ENCODE results near the gene ZBTB7A. TPM values are rescaled to one million over a fixed set of nuclear protein-coding genes. Genes with fewer than 3 reads are reported as not detected.

ZBTB7A gene
- total RNA-seq, 1 donor, result 42.7 TPM

DNA sequence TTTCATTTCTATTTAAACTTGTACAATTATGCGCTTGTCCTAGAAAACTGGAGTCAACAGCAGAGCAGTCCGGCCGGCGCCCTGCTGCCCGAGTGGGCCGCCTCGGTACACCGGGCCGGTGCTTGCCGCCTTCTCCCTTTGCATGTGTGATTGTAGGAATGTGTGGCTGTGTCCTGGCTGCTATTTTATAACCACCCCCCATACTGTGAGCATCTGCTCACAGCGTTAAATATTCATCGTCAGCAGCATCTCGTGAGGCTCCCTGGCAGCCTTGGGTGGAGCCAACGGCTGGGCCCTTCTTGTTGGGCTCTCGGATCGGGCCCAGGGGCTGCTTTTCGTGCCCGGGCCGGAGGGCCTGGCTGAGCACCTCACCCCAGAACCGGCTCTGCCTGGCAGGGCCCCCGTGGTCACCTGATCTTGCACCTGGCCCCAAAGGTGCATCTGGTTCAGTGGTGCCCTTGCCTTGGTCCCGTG is 48.5 kb downstream of the ZBTB7A start:
- H3K79me2 ChIP-seq (ENCODE audit: insufficient read depth, low read length), result peaks cover 82% of the 10 kb centered on the region
- TF ChIP-seq, protein P1, sequence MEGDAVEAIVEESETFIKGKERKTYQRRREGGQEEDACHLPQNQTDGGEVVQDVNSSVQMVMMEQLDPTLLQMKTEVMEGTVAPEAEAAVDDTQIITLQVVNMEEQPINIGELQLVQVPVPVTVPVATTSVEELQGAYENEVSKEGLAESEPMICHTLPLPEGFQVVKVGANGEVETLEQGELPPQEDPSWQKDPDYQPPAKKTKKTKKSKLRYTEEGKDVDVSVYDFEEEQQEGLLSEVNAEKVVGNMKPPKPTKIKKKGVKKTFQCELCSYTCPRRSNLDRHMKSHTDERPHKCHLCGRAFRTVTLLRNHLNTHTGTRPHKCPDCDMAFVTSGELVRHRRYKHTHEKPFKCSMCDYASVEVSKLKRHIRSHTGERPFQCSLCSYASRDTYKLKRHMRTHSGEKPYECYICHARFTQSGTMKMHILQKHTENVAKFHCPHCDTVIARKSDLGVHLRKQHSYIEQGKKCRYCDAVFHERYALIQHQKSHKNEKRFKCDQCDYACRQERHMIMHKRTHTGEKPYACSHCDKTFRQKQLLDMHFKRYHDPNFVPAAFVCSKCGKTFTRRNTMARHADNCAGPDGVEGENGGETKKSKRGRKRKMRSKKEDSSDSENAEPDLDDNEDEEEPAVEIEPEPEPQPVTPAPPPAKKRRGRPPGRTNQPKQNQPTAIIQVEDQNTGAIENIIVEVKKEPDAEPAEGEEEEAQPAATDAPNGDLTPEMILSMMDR (IDR thresholded peaks at IDR 0.05; ENCODE audit: extremely low read depth, low read depth, low read length), result no peak
- H3K36me3 ChIP-seq (ENCODE audit: insufficient read depth, low read length), result peaks cover 19% of the 10 kb centered on the region
- no peaks in the 10 kb centered on the region for H3K9me3 ChIP-seq (ENCODE audit: low read depth, low read length)
- H2AFZ ChIP-seq (ENCODE audit: low read length), result no peak overlapping the region
- no peaks in the 10 kb centered on the region for H3K4me1 ChIP-seq (ENCODE audit: insufficient read depth, low read length)
- peaks cover 54% of the 10 kb centered on the region for H4K20me1 ChIP-seq (ENCODE audit: insufficient read depth, low read length)
- no peak overlapping the region for H3K27ac ChIP-seq (ENCODE audit: low read depth, low read length)
- H3K4me3 ChIP-seq (ENCODE audit: insufficient read depth, low read length), result no peak overlapping the region
- DNase-seq (ENCODE audit: insufficient read length, low spot score, missing footprints), result peak; percentile 47
- H3K4me2 ChIP-seq (ENCODE audit: insufficient read depth, low read length), result no peak overlapping the region
- no peaks in the 10 kb centered on the region for H3K27me3 ChIP-seq (ENCODE audit: insufficient read depth, low read length)

- peaks cover 88% of the 10 kb centered on the region for H3K79me2 ChIP-seq (ENCODE audit: insufficient read depth, low read length)
- H3K4me1 ChIP-seq (ENCODE audit: insufficient read depth, low read length), result no peaks in the 10 kb centered on the region
- no peaks in the 10 kb centered on the region for H3K9me3 ChIP-seq (ENCODE audit: low read depth, low read length)
- no peak overlapping the region for H2AFZ ChIP-seq (ENCODE audit: low read length)
- no peak overlapping the region for H3K27ac ChIP-seq (ENCODE audit: low read depth, low read length)
- H3K27me3 ChIP-seq (ENCODE audit: insufficient read depth, low read length), result no peaks in the 10 kb centered on the region
- H3K4me2 ChIP-seq (ENCODE audit: insufficient read depth, low read length), result no peak overlapping the region
- peaks cover 23% of the 10 kb centered on the region for H3K36me3 ChIP-seq (ENCODE audit: insufficient read depth, low read length)
- DNase-seq (ENCODE audit: insufficient read length, low spot score, missing footprints), result peak; percentile 74
- H4K20me1 ChIP-seq (ENCODE audit: insufficient read depth, low read length), result peaks cover 59% of the 10 kb centered on the region
- TF ChIP-seq, protein P1 (IDR thresholded peaks at IDR 0.05; ENCODE audit: extremely low read depth, low read depth, low read length), result no peak
- H3K4me3 ChIP-seq (ENCODE audit: insufficient read depth, low read length), result no peak overlapping the region
These were observed 49.6 kb downstream of the ZBTB7A start for GRCh38 chr19:4016903-4017638.

GRCh38 chr19:4016486-4016885 is 50.2 kb downstream of the ZBTB7A start:
- Histone ChIP-seq H3K4me1 (ENCODE audit: insufficient read depth, low read length) (no peaks in the 10 kb centered on the region), H3K27ac (ENCODE audit: low read depth, low read length) (no peak overlapping the region), H3K36me3 (ENCODE audit: insufficient read depth, low read length) (peaks cover 25% of the 10 kb centered on the region), H2AFZ (ENCODE audit: low read length) (no peak overlapping the region), H3K27me3 (ENCODE audit: insufficient read depth, low read length) (no peaks in the 10 kb centered on the region), H3K9me3 (ENCODE audit: low read depth, low read length) (no peaks in the 10 kb centered on the region), H4K20me1 (ENCODE audit: insufficient read depth, low read length) (peaks cover 59% of the 10 kb centered on the region), H3K79me2 (ENCODE audit: insufficient read depth, low read length) (peaks cover 88% of the 10 kb centered on the region), H3K4me2 (ENCODE audit: insufficient read depth, low read length) (no peak overlapping the region), H3K4me3 (ENCODE audit: insufficient read depth, low read length) (no peak overlapping the region)
- DNase-seq (ENCODE audit: insufficient read length, low spot score, missing footprints), result peak; percentile 82
- TF ChIP-seq, protein P1 (IDR thresholded peaks at IDR 0.05; ENCODE audit: extremely low read depth, low read depth, low read length), result no peak

GRCh38 chr19:4015705-4016402 is 50.8 kb downstream of the ZBTB7A start:
- DNase-seq (ENCODE audit: insufficient read length, low spot score, missing footprints), result peak; percentile 66
- H3K9me3 ChIP-seq (ENCODE audit: low read depth, low read length), result no peaks in the 10 kb centered on the region
- no peak overlapping the region for H3K4me3 ChIP-seq (ENCODE audit: insufficient read depth, low read length)
- H3K79me2 ChIP-seq (ENCODE audit: insufficient read depth, low read length), result peaks cover 88% of the 10 kb centered on the region
- H3K27ac ChIP-seq (ENCODE audit: low read depth, low read length), result no peak overlapping the region
- no peaks in the 10 kb centered on the region for H3K27me3 ChIP-seq (ENCODE audit: insufficient read depth, low read length)
- H2AFZ ChIP-seq (ENCODE audit: low read length), result no peak overlapping the region
- peaks cover 27% of the 10 kb centered on the region for H3K36me3 ChIP-seq (ENCODE audit: insufficient read depth, low read length)
- no peak overlapping the region for H3K4me2 ChIP-seq (ENCODE audit: insufficient read depth, low read length)
- TF ChIP-seq, protein P1 (IDR thresholded peaks at IDR 0.05; ENCODE audit: extremely low read depth, low read depth, low read length), result no peak
- peaks cover 63% of the 10 kb centered on the region for H4K20me1 ChIP-seq (ENCODE audit: insufficient read depth, low read length)
- no peaks in the 10 kb centered on the region for H3K4me1 ChIP-seq (ENCODE audit: insufficient read depth, low read length)
